ENCODE measurements around the gene UNC79. TPM values are rescaled to one million over a fixed set of nuclear protein-coding genes. Genes with fewer than 3 reads are reported as not detected.

UNC79 gene
- total RNA-seq, 4 donors from 2014 or later = 0.30 TPM; not detected in 3

GRCh38 chr14:93753647-93754046 is 322.9 kb downstream of the UNC79 start:
- H3K27me3 ChIP-seq = no peaks in the 10 kb centered on the region
- 89% methylated on average over 8 of the region's 8 CpGs for WGBS
- no peak overlapping the region for H3K27ac ChIP-seq
- H3K36me3 ChIP-seq = no peaks in the 10 kb centered on the region
- no peaks in the 10 kb centered on the region for H3K9me3 ChIP-seq
- TF ChIP-seq POLR2AphosphoS5 (IDR thresholded peaks at IDR 0.05) = no peak
- no peak for TF ChIP-seq CTCF (IDR thresholded peaks at IDR 0.05)
- TF ChIP-seq POLR2A (IDR thresholded peaks at IDR 0.05) = no peak
- TF ChIP-seq EP300 (IDR thresholded peaks at IDR 0.05) = no peak
- H3K4me3 ChIP-seq = no peak overlapping the region
- H3K4me1 ChIP-seq = no peaks in the 10 kb centered on the region
- DNase-seq (ENCODE audit: low spot score in 2 of 2) = no peak

GRCh38 chr14:93757206-93757605 is 326.5 kb downstream of the UNC79 start:
- Histone ChIP-seq H3K36me3 (no peaks in the 10 kb centered on the region), H3K9me3 (no peaks in the 10 kb centered on the region), H3K27ac (no peak overlapping the region), H3K4me1 (peaks cover 8% of the 10 kb centered on the region), H3K27me3 (no peaks in the 10 kb centered on the region), H3K4me3 (no peak overlapping the region)
- 92% methylated on average over 12 of the region's 12 CpGs for WGBS
- TF ChIP-seq EP300 (IDR thresholded peaks at IDR 0.05) = no peak
- no peak for TF ChIP-seq POLR2A (IDR thresholded peaks at IDR 0.05)
- no peak for TF ChIP-seq POLR2AphosphoS5 (IDR thresholded peaks at IDR 0.05)
- no peak for TF ChIP-seq CTCF (IDR thresholded peaks at IDR 0.05)
- DNase-seq (ENCODE audit: low spot score in 2 of 2) = no peak

Other genes with a start within 250 kb of the UNC79 start
- 10 to 100 TPM; 18.2 to 33.9 (median 24.1) TPM for gene MOAP1, start 246.0 kb upstream of the UNC79 start, total RNA-seq
- gene LYSET, start 245.6 kb upstream of the UNC79 start, total RNA-seq = 10 to 100 TPM in 1 of 4 donors, 1 to 10 TPM in 3; 6.6 to 11.5 (median 7.1) TPM
- 10 to 100 TPM in 1 of 4 donors, 1 to 10 TPM in 3; 5.6 to 11.3 (median 7.4) TPM for gene GON7, start 223.9 kb upstream of the UNC79 start, total RNA-seq
- 10 to 100 TPM; 20.6 to 38.2 (median 34.1) TPM for gene UBR7, start 223.7 kb upstream of the UNC79 start, total RNA-seq
- 10 to 100 TPM; 18.8 to 27.0 (median 23.6) TPM for gene BTBD7, start 97.9 kb upstream of the UNC79 start, total RNA-seq
- not detected for gene COX8C, start 83.8 kb upstream of the UNC79 start, total RNA-seq